ENCODE results near the gene P4HTM. TPM values are rescaled to one million over a fixed set of nuclear protein-coding genes. Genes with fewer than 3 reads are reported as not detected.
A peak's percentile ranks its signal among the peaks of the same experiment; 100 is the strongest.

Gene P4HTM
- total RNA-seq, 1 experiment from 2014 or later: 36.1 TPM

DNA sequence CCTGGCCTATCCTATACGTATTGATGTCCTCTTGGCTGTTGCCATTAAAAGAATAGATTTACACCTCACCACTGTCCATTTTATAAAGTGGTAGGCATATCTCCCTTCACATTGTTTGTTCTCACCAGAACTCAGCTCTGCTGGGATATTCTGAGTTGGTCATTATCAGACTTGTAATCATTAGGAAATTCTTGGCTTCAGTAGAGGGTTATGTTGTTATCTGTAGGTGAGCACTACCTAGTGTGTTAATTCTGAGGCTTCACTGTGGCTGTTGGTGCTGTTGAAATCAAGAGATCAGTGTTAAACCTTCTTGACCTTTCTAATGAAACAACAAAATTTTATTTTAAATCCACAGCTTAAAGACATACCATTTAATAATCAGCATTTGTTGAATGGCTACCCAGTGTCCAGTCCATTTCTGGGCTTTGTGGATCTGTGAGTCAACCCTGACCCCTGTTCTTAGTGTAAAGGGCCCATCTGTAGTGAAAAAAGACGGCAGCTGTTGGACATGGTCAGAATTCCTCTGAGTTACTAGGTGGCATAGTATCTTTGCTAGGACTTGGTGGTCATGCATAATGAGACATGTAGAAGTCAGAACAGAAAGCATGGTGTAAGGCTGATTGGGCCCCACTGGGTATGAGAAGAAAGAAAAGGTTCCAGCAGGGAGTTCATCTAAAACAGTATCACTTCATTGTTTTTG, 32.9 kb upstream of the P4HTM start:
- Histone ChIP-seq H3K4me3 (ENCODE audit: low read length) (no peak overlapping the region), H4K20me1 (ENCODE audit: insufficient read depth, low read depth, low read length) (peaks cover 4% of the 10 kb centered on the region), H3K4me2 (ENCODE audit: low read depth, low read length, poor library complexity, severe bottlenecking) (no peak overlapping the region), H3K27me3 (ENCODE audit: low read length) (no peaks in the 10 kb centered on the region), H2AFZ (ENCODE audit: low read length) (no peak overlapping the region), H3K9ac (ENCODE audit: low read length) (no peak overlapping the region), H3K9me2 (replicated peaks; ENCODE audit: insufficient read depth, low read length) (no peaks in the 10 kb centered on the region), H3K79me2 (ENCODE audit: low read length) (peaks cover 73% of the 10 kb centered on the region), H3K9me3 (ENCODE audit: low read length) (no peaks in the 10 kb centered on the region), H3K36me3 (ENCODE audit: insufficient read depth, low read length) (peaks cover 13% of the 10 kb centered on the region; the same call in 1 of the 2 replicates), H3K27ac (ENCODE audit: low read length) (no peak overlapping the region), H3K4me1 (ENCODE audit: low read length) (peaks cover 17% of the 10 kb centered on the region)
- DNase-seq: no peak

DNA sequence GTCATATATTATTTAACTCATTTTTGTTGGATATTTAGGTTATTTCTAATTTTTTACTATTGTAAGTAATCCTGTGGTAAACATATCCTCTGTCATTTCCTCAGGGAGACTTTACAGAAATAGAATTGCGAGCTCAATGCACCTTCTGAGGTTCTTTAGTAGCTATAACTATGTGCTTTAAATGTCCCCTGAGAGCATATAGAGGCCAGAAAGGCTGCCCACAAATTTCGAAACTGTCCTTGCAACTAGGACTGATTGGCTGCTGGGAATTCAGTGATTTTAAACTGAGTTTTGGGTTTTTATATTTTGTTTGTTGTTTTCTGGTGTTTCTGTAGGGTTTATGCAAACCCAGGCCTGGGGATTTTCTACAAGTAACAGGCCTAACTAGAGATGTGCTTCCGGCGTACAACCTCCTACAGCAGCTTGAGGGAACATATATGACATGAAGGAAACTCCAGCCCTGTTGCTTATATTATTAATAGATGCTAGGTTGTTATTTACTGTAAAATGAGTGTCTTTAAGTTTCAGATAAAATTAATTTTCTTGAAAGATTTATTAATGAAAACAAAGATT, 29.1 kb upstream of the P4HTM start:
- Histone ChIP-seq H3K27ac (ENCODE audit: low read length) (peak overlapping the region; percentile 22), H3K79me2 (ENCODE audit: low read length) (peaks cover 58% of the 10 kb centered on the region), H3K4me2 (ENCODE audit: low read depth, low read length, poor library complexity, severe bottlenecking) (peak overlapping the region; percentile 14), H3K4me3 (ENCODE audit: low read length) (no peak overlapping the region), H3K4me1 (ENCODE audit: low read length) (peaks cover 17% of the 10 kb centered on the region), H4K20me1 (ENCODE audit: insufficient read depth, low read depth, low read length) (peaks cover 4% of the 10 kb centered on the region; the same call in 1 of the 2 replicates), H3K36me3 (ENCODE audit: insufficient read depth, low read length) (peaks cover 16% of the 10 kb centered on the region; the same call in 1 of the 2 replicates), H2AFZ (ENCODE audit: low read length) (no peak overlapping the region), H3K27me3 (ENCODE audit: low read length) (no peaks in the 10 kb centered on the region), H3K9ac (ENCODE audit: low read length) (no peak overlapping the region), H3K9me3 (ENCODE audit: low read length) (no peaks in the 10 kb centered on the region), H3K9me2 (replicated peaks; ENCODE audit: insufficient read depth, low read length) (no peaks in the 10 kb centered on the region)
- peak; percentile 51 for DNase-seq

DNA sequence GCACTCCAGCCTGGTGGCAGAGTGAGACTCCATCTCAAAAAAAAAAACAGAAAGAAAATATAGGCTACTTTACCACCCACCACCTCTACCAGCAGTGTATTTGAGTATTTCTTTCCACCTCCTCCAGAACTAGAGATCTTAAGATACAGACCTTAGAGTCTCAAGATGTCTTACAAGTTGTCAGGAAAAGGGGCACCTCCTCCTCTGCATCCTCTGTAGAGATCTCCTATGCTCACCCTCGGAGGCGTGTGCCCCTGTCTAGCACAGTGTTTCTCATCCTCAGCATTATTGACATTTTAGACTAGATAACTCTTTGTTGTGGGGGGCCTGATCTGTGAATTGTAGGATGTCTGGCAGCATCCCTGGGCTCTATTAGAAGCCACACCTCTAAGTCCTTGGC, 27.7 kb upstream of the P4HTM start:
- no peak overlapping the region for H3K4me2 ChIP-seq (ENCODE audit: low read depth, low read length, poor library complexity, severe bottlenecking)
- no peaks in the 10 kb centered on the region for H3K9me2 ChIP-seq (replicated peaks; ENCODE audit: insufficient read depth, low read length)
- H2AFZ ChIP-seq (ENCODE audit: low read length): no peak overlapping the region
- H3K27me3 ChIP-seq (ENCODE audit: low read length): no peaks in the 10 kb centered on the region
- no peak for DNase-seq
- H3K27ac ChIP-seq (ENCODE audit: low read length): no peak overlapping the region
- H3K4me1 ChIP-seq (ENCODE audit: low read length): peaks cover 17% of the 10 kb centered on the region
- no peak overlapping the region for H3K4me3 ChIP-seq (ENCODE audit: low read length)
- peaks cover 26% of the 10 kb centered on the region; the same call in 1 of the 2 replicates for H3K36me3 ChIP-seq (ENCODE audit: insufficient read depth, low read length)
- no peak overlapping the region for H3K9ac ChIP-seq (ENCODE audit: low read length)
- peaks cover 6% of the 10 kb centered on the region; the same call in 1 of the 2 replicates for H4K20me1 ChIP-seq (ENCODE audit: insufficient read depth, low read depth, low read length)
- no peaks in the 10 kb centered on the region for H3K9me3 ChIP-seq (ENCODE audit: low read length)
- H3K79me2 ChIP-seq (ENCODE audit: low read length): peaks cover 57% of the 10 kb centered on the region

DNA sequence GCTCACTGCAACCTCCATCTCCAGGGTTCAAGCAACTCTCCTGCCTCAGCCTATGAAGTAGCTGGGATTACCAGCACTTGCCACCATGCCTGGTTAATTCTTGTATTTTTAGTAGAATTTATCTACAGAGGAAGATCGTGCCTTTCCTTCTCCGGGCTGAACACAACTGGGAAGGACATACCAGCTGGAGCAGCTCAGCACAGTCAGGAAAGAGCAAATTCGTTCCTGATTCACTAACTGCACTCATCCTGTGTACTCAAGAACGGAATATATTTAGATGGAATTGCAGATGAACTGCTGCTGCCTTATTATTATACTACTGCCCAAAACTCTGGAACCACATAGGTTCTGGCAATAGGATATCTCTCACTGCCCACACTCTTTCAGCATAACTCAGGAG, 27.1 kb upstream of the P4HTM start:
- Histone ChIP-seq H3K4me1 (ENCODE audit: low read length) (peaks cover 17% of the 10 kb centered on the region), H3K4me2 (ENCODE audit: low read depth, low read length, poor library complexity, severe bottlenecking) (no peak overlapping the region), H3K27ac (ENCODE audit: low read length) (no peak overlapping the region), H2AFZ (ENCODE audit: low read length) (no peak overlapping the region), H3K9me2 (replicated peaks; ENCODE audit: insufficient read depth, low read length) (no peaks in the 10 kb centered on the region), H3K79me2 (ENCODE audit: low read length) (peaks cover 53% of the 10 kb centered on the region), H3K9ac (ENCODE audit: low read length) (no peak overlapping the region), H3K4me3 (ENCODE audit: low read length) (no peak overlapping the region), H3K36me3 (ENCODE audit: insufficient read depth, low read length) (peaks cover 29% of the 10 kb centered on the region; the same call in 1 of the 2 replicates), H4K20me1 (ENCODE audit: insufficient read depth, low read depth, low read length) (0 out of 2 replicates have a peak, but pooled peaks cover 3% of the 10 kb centered on the region), H3K27me3 (ENCODE audit: low read length) (no peaks in the 10 kb centered on the region), H3K9me3 (ENCODE audit: low read length) (no peaks in the 10 kb centered on the region)
- DNase-seq: no peak

DNA sequence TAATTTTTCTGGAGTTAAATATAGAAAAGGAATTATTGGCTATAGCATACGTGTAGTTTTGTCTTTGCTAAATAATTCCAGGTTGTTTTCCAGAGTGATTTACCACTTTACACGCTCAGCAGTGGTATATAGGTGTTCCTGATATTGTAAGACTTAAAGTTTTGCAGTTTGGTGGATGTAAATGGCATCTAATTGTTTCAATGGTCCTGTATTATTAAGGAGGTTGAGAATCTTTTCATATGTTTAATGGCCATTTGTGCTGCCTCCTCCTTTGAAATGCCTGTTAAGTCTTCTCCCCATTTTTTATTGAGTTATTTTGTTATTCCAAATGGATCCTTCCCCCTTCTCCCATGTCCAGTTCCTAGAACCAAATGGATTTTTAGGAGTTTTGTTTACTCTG, 26.4 kb upstream of the P4HTM start:
- Histone ChIP-seq H3K4me2 (ENCODE audit: low read depth, low read length, poor library complexity, severe bottlenecking) (no peak overlapping the region), H3K9ac (ENCODE audit: low read length) (no peak overlapping the region), H3K36me3 (ENCODE audit: insufficient read depth, low read length) (peaks cover 29% of the 10 kb centered on the region; the same call in 1 of the 2 replicates), H3K4me3 (ENCODE audit: low read length) (no peak overlapping the region), H2AFZ (ENCODE audit: low read length) (no peak overlapping the region), H3K27ac (ENCODE audit: low read length) (no peak overlapping the region), H3K4me1 (ENCODE audit: low read length) (peaks cover 17% of the 10 kb centered on the region), H3K9me2 (replicated peaks; ENCODE audit: insufficient read depth, low read length) (no peaks in the 10 kb centered on the region), H3K79me2 (ENCODE audit: low read length) (peaks cover 48% of the 10 kb centered on the region), H4K20me1 (ENCODE audit: insufficient read depth, low read depth, low read length) (0 out of 2 replicates have a peak, but pooled peaks cover 3% of the 10 kb centered on the region), H3K27me3 (ENCODE audit: low read length) (no peaks in the 10 kb centered on the region), H3K9me3 (ENCODE audit: low read length) (no peaks in the 10 kb centered on the region)
- DNase-seq: no peak

DNA sequence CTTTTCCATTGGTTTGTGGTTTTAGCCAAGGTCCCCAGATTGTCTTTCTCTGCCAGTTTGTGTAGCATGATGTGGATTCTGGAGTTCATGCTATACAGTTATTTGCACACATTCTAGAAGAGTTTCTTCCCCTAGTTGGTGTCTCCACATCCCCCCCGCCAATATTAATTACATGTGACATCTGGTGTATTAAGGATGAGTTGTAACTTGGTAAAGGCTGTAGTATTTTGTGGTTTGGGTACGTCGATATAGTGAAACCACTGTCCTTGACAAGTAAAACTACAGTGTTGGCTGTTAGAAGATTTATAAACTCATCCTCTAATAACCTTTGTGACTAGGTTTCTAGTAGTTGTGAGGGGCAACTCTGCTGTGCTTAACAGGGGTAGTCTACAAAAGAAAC, 23.7 kb upstream of the P4HTM start:
- H3K27ac ChIP-seq (ENCODE audit: low read length): no peak overlapping the region
- peaks cover 42% of the 10 kb centered on the region; the same call in 1 of the 2 replicates for H3K36me3 ChIP-seq (ENCODE audit: insufficient read depth, low read length)
- H3K9me2 ChIP-seq (replicated peaks; ENCODE audit: insufficient read depth, low read length): no peaks in the 10 kb centered on the region
- DNase-seq: no peak
- no peaks in the 10 kb centered on the region for H3K4me1 ChIP-seq (ENCODE audit: low read length)
- peaks cover 32% of the 10 kb centered on the region for H3K79me2 ChIP-seq (ENCODE audit: low read length)
- H3K4me2 ChIP-seq (ENCODE audit: low read depth, low read length, poor library complexity, severe bottlenecking): no peak overlapping the region
- H4K20me1 ChIP-seq (ENCODE audit: insufficient read depth, low read depth, low read length): 0 out of 2 replicates have a peak, but pooled peaks cover 3% of the 10 kb centered on the region
- no peak overlapping the region for H3K4me3 ChIP-seq (ENCODE audit: low read length)
- H2AFZ ChIP-seq (ENCODE audit: low read length): no peak overlapping the region
- no peaks in the 10 kb centered on the region for H3K9me3 ChIP-seq (ENCODE audit: low read length)
- H3K27me3 ChIP-seq (ENCODE audit: low read length): no peaks in the 10 kb centered on the region
- no peak overlapping the region for H3K9ac ChIP-seq (ENCODE audit: low read length)

DNA sequence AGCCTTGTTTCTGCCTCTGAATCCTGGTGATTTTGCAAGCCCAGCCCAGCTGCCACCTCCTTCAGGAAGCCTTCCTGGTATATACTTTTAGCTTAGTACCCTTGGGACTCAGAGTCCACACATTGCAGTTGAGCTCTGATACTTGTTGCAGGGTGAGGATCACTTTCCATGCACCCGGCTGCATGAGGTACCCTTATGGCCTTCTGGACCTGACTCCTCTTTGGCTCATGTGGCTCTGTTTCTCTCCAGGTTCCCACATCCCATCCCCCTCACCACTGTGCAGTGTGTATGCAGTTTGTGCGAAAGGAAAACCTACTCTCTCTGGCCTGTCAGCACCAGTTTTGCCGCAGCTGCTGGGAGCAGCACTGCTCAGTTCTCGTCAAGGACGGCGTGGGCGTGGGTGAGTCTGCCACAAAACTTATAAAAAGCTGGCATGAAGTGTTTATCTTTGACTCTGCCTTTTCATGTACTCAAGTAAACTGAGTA, 23.1 kb upstream of the P4HTM start:
- Histone ChIP-seq H3K9me2 (replicated peaks; ENCODE audit: insufficient read depth, low read length) (no peaks in the 10 kb centered on the region), H3K9ac (ENCODE audit: low read length) (no peak overlapping the region), H3K27ac (ENCODE audit: low read length) (no peak overlapping the region), H3K4me3 (ENCODE audit: low read length) (no peak overlapping the region), H3K36me3 (ENCODE audit: insufficient read depth, low read length) (peaks cover 47% of the 10 kb centered on the region; the same call in 1 of the 2 replicates), H3K27me3 (ENCODE audit: low read length) (no peaks in the 10 kb centered on the region), H3K4me1 (ENCODE audit: low read length) (no peaks in the 10 kb centered on the region), H2AFZ (ENCODE audit: low read length) (no peak overlapping the region), H3K79me2 (ENCODE audit: low read length) (peaks cover 31% of the 10 kb centered on the region), H4K20me1 (ENCODE audit: insufficient read depth, low read depth, low read length) (0 out of 2 replicates have a peak, but pooled peaks cover 3% of the 10 kb centered on the region), H3K4me2 (ENCODE audit: low read depth, low read length, poor library complexity, severe bottlenecking) (no peak overlapping the region), H3K9me3 (ENCODE audit: low read length) (no peaks in the 10 kb centered on the region)
- no peak for DNase-seq

DNA sequence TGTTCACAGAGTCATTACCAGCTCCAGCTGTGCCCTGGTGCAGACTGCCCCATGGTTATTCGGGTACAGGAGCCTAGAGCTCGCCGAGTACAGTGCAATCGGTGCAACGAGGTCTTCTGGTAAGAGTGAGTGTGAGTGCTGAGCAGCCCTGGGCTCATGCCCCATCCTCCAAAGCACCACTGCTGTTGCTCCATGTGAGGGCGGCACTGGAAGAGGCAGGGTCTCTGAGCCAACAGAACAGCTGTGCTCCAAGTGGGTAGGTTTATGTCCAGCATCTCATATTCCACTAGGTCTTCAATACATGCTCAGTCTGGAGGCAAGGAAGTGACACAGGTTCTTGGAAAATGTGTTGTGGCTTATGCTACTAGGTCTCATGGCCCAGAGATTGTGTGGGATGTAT, 19.5 kb upstream of the P4HTM start:
- H3K4me1 ChIP-seq (ENCODE audit: low read length): no peaks in the 10 kb centered on the region
- H3K4me2 ChIP-seq (ENCODE audit: low read depth, low read length, poor library complexity, severe bottlenecking): no peak overlapping the region
- DNase-seq: no peak
- H3K9me3 ChIP-seq (ENCODE audit: low read length): no peaks in the 10 kb centered on the region
- no peak overlapping the region for H2AFZ ChIP-seq (ENCODE audit: low read length)
- no peak overlapping the region for H3K27ac ChIP-seq (ENCODE audit: low read length)
- no peaks in the 10 kb centered on the region for H3K27me3 ChIP-seq (ENCODE audit: low read length)
- no peak overlapping the region for H3K4me3 ChIP-seq (ENCODE audit: low read length)
- 0 out of 2 replicates have a peak, but pooled peaks cover 3% of the 10 kb centered on the region for H4K20me1 ChIP-seq (ENCODE audit: insufficient read depth, low read depth, low read length)
- H3K36me3 ChIP-seq (ENCODE audit: insufficient read depth, low read length): peaks cover 57% of the 10 kb centered on the region; the same call in 1 of the 2 replicates
- H3K9ac ChIP-seq (ENCODE audit: low read length): no peak overlapping the region
- H3K9me2 ChIP-seq (replicated peaks; ENCODE audit: insufficient read depth, low read length): no peaks in the 10 kb centered on the region
- H3K79me2 ChIP-seq (ENCODE audit: low read length): peaks cover 17% of the 10 kb centered on the region

Measured in Karpas-422 (cell line).